Activated CD8-positive, alpha-beta T cell treated with anti-CD3 and anti-CD28 coated beads for 36 hours (primary cell): ENCODE measurements around the gene NCR2. TPM values are rescaled to one million over a fixed set of nuclear protein-coding genes. Genes with fewer than 3 reads are reported as not detected.

Experiments
- ATAC-seq: fragments of 200-7000 bp; cut with Tn5 transposase; one replicate; pipeline ENCODE4 v1.10.0; 2021; ENCODE audit warnings: mild to moderate bottlenecking, moderate library complexity
- CTCF ChIA-PET: fragments of 350-600 bp; sonication (Branson Sonifier 250); formaldehyde crosslinking; loops from one replicate; lab custom pipeline; 2021; ENCODE audit warnings: antibody characterized with exemption; lab: Charles Lee
- POLR2A ChIA-PET: fragments of 350-600 bp; sonication (Branson Sonifier 250); formaldehyde crosslinking; loops from one replicate; lab custom pipeline; 2021; ENCODE audit warnings: antibody characterized with exemption; lab: Charles Lee
- DNase-seq: peaks from one replicate; pipeline ENCODE4 v3.0.0-alpha.2; 2020
- H3K27ac Mint-ChIP-seq: one replicate; pipeline ENCODE4 v1.8.0; 2021; ENCODE audit warnings: mild to moderate bottlenecking, mixed read lengths
- H3K27me3 Mint-ChIP-seq: one replicate; pipeline ENCODE4 v1.8.0; 2021; ENCODE audit warnings: mixed read lengths
- H3K36me3 Mint-ChIP-seq: one replicate; pipeline ENCODE4 v1.8.0; 2021; ENCODE audit warnings: low read depth, mixed read lengths
- H3K4me1 Mint-ChIP-seq: one replicate; pipeline ENCODE4 v1.8.0; 2021; ENCODE audit warnings: low read depth, mixed read lengths
- H3K4me3 Mint-ChIP-seq: one replicate; pipeline ENCODE4 v1.8.0; 2021; ENCODE audit warnings: mild to moderate bottlenecking, moderate library complexity, mixed read lengths
- H3K9me3 Mint-ChIP-seq: one replicate; pipeline ENCODE4 v1.8.0; 2021; ENCODE audit warnings: mixed read lengths
- CTCF ChIP-seq: fragments of 200-600 bp; IDR thresholded peaks from one replicate; pipeline ENCODE4 v1.8.0; 2022; ENCODE audit warnings: antibody characterized with exemption, mild to moderate bottlenecking
- intact Hi-C: fragments of 100-400 bp; cut with micrococcal nuclease; formaldehyde crosslinking; loops from one replicate; pipeline ENCODE4 v1.10.0; 2022
- total RNA-seq, 2 experiments: library from RNA; stranded (reverse); gene quantifications; one replicate each; pipeline ENCODE4 v1.2.3, GENCODE V29; 2021

The NCR2 gene
- total RNA-seq, 2 experiments from 2014 or later: 0.56 to 0.68 TPM

DNA sequence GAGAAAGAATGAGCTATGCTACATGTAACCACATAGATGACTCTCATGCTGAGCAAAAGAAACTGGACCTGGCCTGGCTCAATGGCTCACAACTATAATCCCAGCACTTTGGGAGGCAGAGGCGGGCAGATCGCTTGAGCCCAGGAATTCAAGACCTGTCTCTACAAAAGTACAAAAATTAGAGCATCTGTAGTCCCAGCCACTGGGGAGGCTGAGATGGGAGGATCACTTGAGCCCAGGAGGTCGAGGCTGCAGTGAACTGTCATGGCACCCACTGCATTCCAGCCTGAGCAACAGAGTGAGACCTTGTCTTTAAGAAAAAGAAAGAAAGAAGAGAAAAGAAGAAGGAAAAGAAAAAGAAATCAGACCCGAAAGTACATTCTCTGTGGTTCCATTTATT lies 41.7 kb downstream of the NCR2 start:
- no peak for DNase-seq
- ChIA-PET POLR2A (no interaction called here), CTCF (no interaction called here)
- Mint-ChIP-seq H3K36me3 (no peaks in the 10 kb centered on the region), H3K27me3 (peaks cover 59% of the 10 kb centered on the region), H3K9me3 (no peaks in the 10 kb centered on the region), H3K4me1 (peaks cover 20% of the 10 kb centered on the region), H3K27ac (no peak overlapping the region), H3K4me3 (no peak overlapping the region)
- intact Hi-C loops: no loop called here
- no peak for ATAC-seq
- no peak for TF ChIP-seq CTCF

DNA sequence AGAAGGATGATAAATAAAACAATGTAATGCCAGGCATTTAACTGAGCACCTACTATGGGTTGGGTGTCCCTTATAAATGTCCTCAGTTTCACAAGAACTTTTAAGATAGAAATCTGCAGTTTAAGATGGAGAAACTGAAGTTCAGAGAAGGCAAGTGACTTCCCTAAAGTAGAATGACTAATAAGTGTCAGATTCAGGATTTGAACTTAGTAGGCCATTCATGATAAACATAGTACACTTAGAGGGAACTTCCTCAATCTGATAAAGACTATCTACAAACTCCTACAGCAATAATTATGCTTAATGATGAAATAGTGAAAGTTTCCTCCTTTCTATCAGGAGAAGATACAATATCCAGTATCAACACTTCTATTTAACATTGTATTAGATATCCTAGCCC lies 43.9 kb downstream of the NCR2 start:
- no peak overlapping the region for H3K4me3 Mint-ChIP-seq
- ATAC-seq (no peak), DNase-seq (no peak)
- no peak overlapping the region for H3K27ac Mint-ChIP-seq
- ChIA-PET POLR2A (no interaction called here), CTCF (no interaction called here)
- intact Hi-C loops: no loop called here
- no peak for TF ChIP-seq CTCF
- H3K9me3 Mint-ChIP-seq: no peaks in the 10 kb centered on the region
- no peaks in the 10 kb centered on the region for H3K36me3 Mint-ChIP-seq
- peaks cover 49% of the 10 kb centered on the region for H3K27me3 Mint-ChIP-seq
- peaks cover 8% of the 10 kb centered on the region for H3K4me1 Mint-ChIP-seq

GRCh38 chr6:41386594-41386993 lies 51.2 kb downstream of the NCR2 start:
- no peak overlapping the region for H3K4me3 Mint-ChIP-seq
- intact Hi-C loops: no loop called here
- no peaks in the 10 kb centered on the region for H3K36me3 Mint-ChIP-seq
- no peaks in the 10 kb centered on the region for H3K4me1 Mint-ChIP-seq
- H3K27ac Mint-ChIP-seq: no peak overlapping the region
- H3K9me3 Mint-ChIP-seq: no peaks in the 10 kb centered on the region
- no peak for TF ChIP-seq CTCF
- CTCF ChIA-PET: interaction anchor here (0.7 to 1.1 kb wide), 2 partner anchors 14 to 24 kb away, joined by 3 to 4 read pairs; no protein-coding TSS in a partner anchor
- ATAC-seq (no peak), DNase-seq (no peak)
- H3K27me3 Mint-ChIP-seq: peaks cover 21% of the 10 kb centered on the region
- POLR2A ChIA-PET: no interaction called here

- no peak for TF ChIP-seq CTCF
- Mint-ChIP-seq H3K27ac (no peak overlapping the region), H3K36me3 (peaks cover 3% of the 10 kb centered on the region), H3K27me3 (peaks cover 15% of the 10 kb centered on the region), H3K4me3 (no peak overlapping the region), H3K4me1 (no peaks in the 10 kb centered on the region), H3K9me3 (peaks cover 12% of the 10 kb centered on the region)
- intact Hi-C loops: no loop called here
- DNase-seq (no peak), ATAC-seq (no peak)
- CTCF ChIA-PET: no interaction called here
- POLR2A ChIA-PET: no interaction called here
These were observed 56.8 kb downstream of the NCR2 start for GRCh38 chr6:41392246-41392645.

- H3K27ac Mint-ChIP-seq: no peak overlapping the region
- ChIA-PET POLR2A (no interaction called here), CTCF (interaction anchor here (1.0 kb wide), 1 partner anchor 189 kb away, joined by 3 read pairs; no protein-coding TSS in a partner anchor)
- H3K4me1 Mint-ChIP-seq: no peaks in the 10 kb centered on the region
- no peak for DNase-seq
- peaks cover 22% of the 10 kb centered on the region for H3K27me3 Mint-ChIP-seq
- peaks cover 3% of the 10 kb centered on the region for H3K36me3 Mint-ChIP-seq
- intact Hi-C loops: no loop called here
- peaks cover 12% of the 10 kb centered on the region for H3K9me3 Mint-ChIP-seq
- ATAC-seq: no peak
- no peak for TF ChIP-seq CTCF
- H3K4me3 Mint-ChIP-seq: no peak overlapping the region
These were observed 60.9 kb downstream of the NCR2 start for GRCh38 chr6:41396335-41396734.
